Neuronal stem cell (in vitro differentiated cells): ENCODE data around the gene VPS13D.

Experiments
- DNase-seq: peaks from one replicate; pipeline ENCODE4 v3.0.0-alpha.2; 2013; ENCODE audit warnings: low spot score
- H2AFZ ChIP-seq: one replicate; pipeline ENCODE4 v1.6.1; 2013; ENCODE audit warnings: mild to moderate bottlenecking, low read length, inconsistent platforms
- H2AK5ac ChIP-seq: 2 replicates; pipeline ENCODE4 v1.6.1; 2013; ENCODE audit warnings: low read depth, mild to moderate bottlenecking, inconsistent platforms, low read length, moderate library complexity, mixed read lengths
- H2BK120ac ChIP-seq: 2 replicates; pipeline ENCODE4 v1.6.1; 2013; ENCODE audit warnings: low read depth, mild to moderate bottlenecking, inconsistent platforms, low read length, moderate library complexity, mixed read lengths
- H2BK12ac ChIP-seq: one replicate; pipeline ENCODE4 v1.6.1; 2013; ENCODE audit warnings: low read length, inconsistent platforms
- H2BK15ac ChIP-seq: 2 replicates; pipeline ENCODE4 v1.6.1; 2013; ENCODE audit warnings: mild to moderate bottlenecking, low read length, inconsistent platforms, mixed read lengths
- H2BK5ac ChIP-seq: one replicate; pipeline ENCODE4 v1.6.1; 2013; ENCODE audit warnings: inconsistent platforms, mild to moderate bottlenecking, low read length, moderate library complexity
- H3K14ac ChIP-seq: one replicate; pipeline ENCODE4 v1.6.1; 2013; ENCODE audit warnings: low read length, inconsistent platforms
- H3K18ac ChIP-seq: 2 replicates; pipeline ENCODE4 v1.6.1; 2013; ENCODE audit warnings: low read length, inconsistent platforms
- H3K23ac ChIP-seq: 2 replicates; pipeline ENCODE4 v1.6.1; 2013; ENCODE audit warnings: low read depth, mild to moderate bottlenecking, mixed read lengths, low read length, inconsistent platforms; ENCODE audit not compliant: poor library complexity
- H3K27ac ChIP-seq: replicated peaks from 3 replicates; pipeline ENCODE4 v1.5.1; 2013; ENCODE audit warnings: low read length, inconsistent platforms
- H3K27me3 ChIP-seq, 3 experiments: 2 replicates each; pipeline ENCODE4 v1.6.1; 2013; ENCODE audit warnings: low read length in 3 of 3, mild to moderate bottlenecking in 2 of 3, inconsistent platforms in 1 of 3, low read depth in 1 of 3, mixed read lengths in 1 of 3, moderate library complexity in 1 of 3; ENCODE audit not compliant: control insufficient read depth in 3 of 3, insufficient read depth in 3 of 3
- H3K36me3 ChIP-seq, 2 donors: replicated peaks in 1 of 2; 2 replicates each; pipeline ENCODE4 v1.6.1; 2013; ENCODE audit warnings: low read length in 2 of 2; ENCODE audit not compliant: control insufficient read depth in 2 of 2, insufficient read depth in 2 of 2
- H3K4ac ChIP-seq: 2 replicates; pipeline ENCODE4 v1.6.1; 2013; ENCODE audit warnings: inconsistent platforms, mild to moderate bottlenecking, low read length, moderate library complexity
- H3K4me1 ChIP-seq, 2 donors: 1 replicate in 1 of 2; 2 replicates in 1 of 2; pipeline ENCODE4 v1.6.1; 2013; ENCODE audit warnings: low read length in 2 of 2, low read depth in 1 of 2; ENCODE audit not compliant: control insufficient read depth in 2 of 2, insufficient read depth in 1 of 2
- H3K4me2 ChIP-seq: one replicate; pipeline ENCODE4 v1.6.1; 2013; ENCODE audit warnings: mild to moderate bottlenecking, low read length, inconsistent platforms; ENCODE audit not compliant: insufficient read depth, poor library complexity, severe bottlenecking
- H3K4me3 ChIP-seq, 2 donors: 2 replicates each; pipeline ENCODE4 v1.5.1; 2013; ENCODE audit warnings: low read length in 2 of 2, mild to moderate bottlenecking in 2 of 2, inconsistent platforms in 1 of 2, moderate library complexity in 1 of 2
- H3K79me1 ChIP-seq: one replicate; pipeline ENCODE4 v1.6.1; 2013; ENCODE audit warnings: low read depth, mild to moderate bottlenecking, inconsistent platforms, low read length, moderate library complexity
- H3K9ac ChIP-seq: one replicate; pipeline ENCODE4 v1.6.1; 2013; ENCODE audit warnings: mild to moderate bottlenecking, low read depth, low read length, inconsistent platforms; ENCODE audit not compliant: poor library complexity
- H3K9me3 ChIP-seq, 2 donors: replicated peaks in 1 of 2; 2 replicates each; pipeline versions ENCODE3 to v1.6.1; 2013; ENCODE audit warnings: low read length in 2 of 2, mild to moderate bottlenecking in 2 of 2, inconsistent platforms in 1 of 2, low read depth in 1 of 2, mixed read lengths in 1 of 2, moderate library complexity in 1 of 2; ENCODE audit not compliant: control insufficient read depth in 2 of 2, insufficient read depth in 1 of 2
- H4K8ac ChIP-seq: one replicate; pipeline ENCODE4 v1.6.1; 2013; ENCODE audit warnings: low read depth, mild to moderate bottlenecking, inconsistent platforms, low read length, moderate library complexity
- H4K91ac ChIP-seq: one replicate; pipeline ENCODE4 v1.6.1; 2013; ENCODE audit warnings: low read length, low read depth, mild to moderate bottlenecking, inconsistent platforms; ENCODE audit not compliant: poor library complexity
- WGBS, 2 donors: extraction: QIAGEN DNeasy Blood & Tissue Kit; methylation state at CpG; one replicate each; pipeline ENCODE4 v1.1.7; 2013; ENCODE audit warnings: missing lambda C conversion rate in 2 of 2, mixed read lengths in 1 of 2; ENCODE audit not compliant: insufficient read length in 2 of 2, insufficient replicate concordance in 1 of 2; ENCODE audit errors: extremely low coverage in 2 of 2; 5-methylcytosine and 5-hydroxymethylcytosine counted together

Gene VPS13D

DNA sequence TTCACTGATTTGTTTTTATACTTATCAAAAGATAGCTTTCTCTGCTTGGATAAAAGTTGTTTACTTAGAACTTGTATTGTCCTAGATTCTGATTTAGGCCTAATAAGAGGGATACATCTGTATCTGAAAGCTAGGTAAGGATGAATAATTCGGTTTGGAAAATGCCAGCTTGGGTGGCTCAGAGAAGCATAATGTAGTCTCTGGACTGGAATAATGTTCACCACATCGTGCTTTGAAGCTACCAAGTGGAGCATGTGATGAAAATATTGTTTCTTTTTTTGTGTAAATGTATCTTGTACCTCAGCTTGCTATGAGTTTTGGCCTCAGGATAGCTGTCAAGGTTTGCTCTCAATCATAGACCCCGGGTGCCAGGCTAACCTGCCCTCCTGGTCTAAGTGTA, 49.2 kb downstream of the VPS13D start:
- Histone ChIP-seq H2AK5ac (no peak overlapping the region), H3K18ac (no peak overlapping the region), H3K4me3 (no peak overlapping the region), H2AFZ (no peak overlapping the region), H2BK120ac (no peak overlapping the region), H3K9ac (no peak overlapping the region), H3K9me3 (no peaks in the 10 kb centered on the region), H3K4me2 (no peak overlapping the region), H3K79me1 (no peaks in the 10 kb centered on the region), H3K4ac (no peak overlapping the region), H2BK15ac (no peak overlapping the region), H3K27me3 (no peaks in the 10 kb centered on the region), H3K36me3 (peaks cover 11 to 81% of the 10 kb centered on the region in 2 donors), H4K8ac (no peak overlapping the region), H4K91ac (no peak overlapping the region), H2BK12ac (no peak overlapping the region), H3K4me1 (no peaks in the 10 kb centered on the region), H3K27ac (no peak overlapping the region), H2BK5ac (no peak overlapping the region), H3K23ac (no peak overlapping the region), H3K14ac (no peak overlapping the region)
- DNase-seq, result no peak
- no CpG with 5 or more reads among the region's 3 CpGs for WGBS, 2 donors

DNA sequence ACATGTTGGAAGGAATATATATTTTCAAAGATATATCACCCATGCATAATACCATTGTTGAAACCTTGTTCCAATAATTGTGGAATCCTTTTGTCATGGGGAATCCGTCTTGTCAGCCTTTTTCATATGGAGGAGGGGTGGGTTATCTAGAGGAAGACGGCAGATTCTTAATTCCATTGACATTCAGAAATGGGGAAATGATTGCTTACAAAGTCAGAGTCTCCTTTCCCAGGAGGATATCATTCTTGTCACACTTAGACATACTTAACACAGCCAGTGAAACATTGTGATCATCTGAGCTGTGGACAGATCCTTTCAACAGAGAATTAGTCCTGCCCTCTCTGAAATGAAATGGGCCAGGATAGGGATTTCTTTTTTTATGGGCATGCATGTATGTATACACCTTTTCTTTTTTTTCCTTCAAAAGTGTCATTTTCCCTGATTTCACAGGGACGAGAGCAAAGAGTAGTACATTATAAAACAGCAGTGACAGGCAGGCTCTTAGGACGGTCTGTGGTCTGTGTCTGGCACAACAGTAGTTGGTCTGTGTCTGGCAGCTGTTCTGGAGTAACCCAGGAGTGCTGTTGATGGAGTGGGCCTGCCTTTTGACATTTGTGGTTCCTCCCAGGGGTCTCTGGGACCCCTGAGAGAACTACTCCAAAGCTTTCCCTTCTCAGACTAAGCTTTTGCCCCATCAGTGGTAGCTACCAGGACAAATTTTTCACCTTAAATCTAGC, 50.1 kb downstream of the VPS13D start:
- Histone ChIP-seq H3K36me3 (peaks cover 9 to 87% of the 10 kb centered on the region in 2 donors), H2BK12ac (no peak overlapping the region), H2BK120ac (no peak overlapping the region), H2AFZ (no peak overlapping the region), H3K23ac (no peak overlapping the region), H3K79me1 (no peaks in the 10 kb centered on the region), H4K91ac (no peak overlapping the region), H3K9me3 (no peaks in the 10 kb centered on the region), H3K4me2 (no peak overlapping the region), H2AK5ac (no peak overlapping the region), H3K27me3 (no peaks in the 10 kb centered on the region), H3K4me3 (no peak overlapping the region), H3K9ac (no peak overlapping the region), H2BK5ac (no peak overlapping the region), H2BK15ac (no peak overlapping the region), H3K27ac (no peak overlapping the region), H3K4me1 (no peaks in the 10 kb centered on the region), H4K8ac (no peak overlapping the region), H3K4ac (no peak overlapping the region), H3K18ac (no peak overlapping the region), H3K14ac (no peak overlapping the region)
- WGBS, 2 donors, result no CpG with 5 or more reads among the region's 4 CpGs
- DNase-seq, result no peak

GRCh38 chr1:12282142-12282541, 52.3 kb downstream of the VPS13D start:
- H3K4ac ChIP-seq, result no peak overlapping the region
- H3K9ac ChIP-seq, result no peak overlapping the region
- H4K91ac ChIP-seq, result no peak overlapping the region
- no CpG with 5 or more reads among the region's 3 CpGs for WGBS, 2 donors
- H3K18ac ChIP-seq, result no peak overlapping the region
- no peak overlapping the region for H2AK5ac ChIP-seq
- no peak overlapping the region for H2BK5ac ChIP-seq
- H3K27me3 ChIP-seq, result no peaks in the 10 kb centered on the region
- no peak overlapping the region for H2BK120ac ChIP-seq
- no peaks in the 10 kb centered on the region for H3K4me1 ChIP-seq
- no peak overlapping the region for H3K14ac ChIP-seq
- no peak overlapping the region for H3K27ac ChIP-seq
- H3K4me2 ChIP-seq, result no peak overlapping the region
- H2BK12ac ChIP-seq, result no peak overlapping the region
- H3K36me3 ChIP-seq, result peaks cover 6 to 74% of the 10 kb centered on the region in 2 donors
- H3K9me3 ChIP-seq, result no peaks in the 10 kb centered on the region
- no peaks in the 10 kb centered on the region for H3K79me1 ChIP-seq
- no peak overlapping the region for H2BK15ac ChIP-seq
- no peak overlapping the region for H3K4me3 ChIP-seq
- DNase-seq, result no peak
- H4K8ac ChIP-seq, result no peak overlapping the region
- H2AFZ ChIP-seq, result no peak overlapping the region
- no peak overlapping the region for H3K23ac ChIP-seq

GRCh38 chr1:12284486-12284885, 54.7 kb downstream of the VPS13D start:
- no CpG with 5 or more reads among the region's 5 CpGs for WGBS, 2 donors
- H3K18ac ChIP-seq, result no peak overlapping the region
- H2AFZ ChIP-seq, result no peak overlapping the region
- DNase-seq, result no peak
- no peak overlapping the region for H3K23ac ChIP-seq
- no peak overlapping the region for H3K4me2 ChIP-seq
- H2BK12ac ChIP-seq, result no peak overlapping the region
- no peak overlapping the region for H4K91ac ChIP-seq
- H3K27ac ChIP-seq, result no peak overlapping the region
- no peak overlapping the region for H3K4ac ChIP-seq
- no peaks in the 10 kb centered on the region for H3K79me1 ChIP-seq
- peaks cover 0 to 67% of the 10 kb centered on the region in 2 donors for H3K36me3 ChIP-seq
- no peak overlapping the region for H2AK5ac ChIP-seq
- no peak overlapping the region for H3K4me3 ChIP-seq
- no peaks in the 10 kb centered on the region for H3K9me3 ChIP-seq
- H2BK5ac ChIP-seq, result no peak overlapping the region
- H3K27me3 ChIP-seq, result no peaks in the 10 kb centered on the region
- no peaks in the 10 kb centered on the region for H3K4me1 ChIP-seq
- H3K9ac ChIP-seq, result no peak overlapping the region
- no peak overlapping the region for H3K14ac ChIP-seq
- no peak overlapping the region for H2BK120ac ChIP-seq
- H2BK15ac ChIP-seq, result no peak overlapping the region
- no peak overlapping the region for H4K8ac ChIP-seq
